A549 (cell line): ENCODE results near the gene MAEL. TPM values are rescaled to one million over a fixed set of nuclear protein-coding genes. Genes with fewer than 3 reads are reported as not detected.

Experiments used
- ATAC-seq, 2 experiments: fragments of 200-7000 bp in 1 of 2; fragments of >200 bp in 1 of 2; cut with Nextera tagmentation in 1 of 2; cut with Tn5 transposase in 1 of 2; 3 replicates each; pipeline versions ENCODE4 v1.8.0 to v1.9.1; 2018 to 2020; ENCODE audit warnings: mild to moderate bottlenecking in 1 of 2, moderate library complexity in 1 of 2
- CTCF ChIA-PET: fragments of 300-600 bp; sonication (Branson Sonifier 250); formaldehyde crosslinking; extraction: SDS; loops from one replicate; lab custom pipeline; 2021; ENCODE audit warnings: antibody characterized with exemption, inconsistent platforms; lab: Yijun Ruan, JAX
- POLR2A ChIA-PET: fragments of 350-600 bp; formaldehyde crosslinking; extraction: SDS; loops from one replicate; lab custom pipeline; 2021; ENCODE audit warnings: antibody characterized with exemption, inconsistent platforms; lab: Yijun Ruan, JAX
- DNase-seq, 2 experiments: peaks; one replicate each; pipeline versions ENCODE4 v3.0.0 to v3.0.0-alpha.2; 2011 to 2016; ENCODE audit warnings: low read depth in 1 of 2, low spot score in 1 of 2
- FAIRE-seq: peaks from 2 replicates; lab custom pipeline; 2011; peaks lifted over from hg19 to GRCh38; lab: Jason Lieb, UNC
- H3K27ac ChIP-seq, 2 experiments: fragments of >200 bp; sonication (Bioruptor Twin); formaldehyde crosslinking; 3 replicates each; pipeline ENCODE4 v1.5.1; 2016 to 2017
- H3K4me1 ChIP-seq: fragments of >200 bp; sonication (Bioruptor Twin); formaldehyde crosslinking; 3 replicates; pipeline ENCODE4 v1.6.1; 2016
- H3K4me2 ChIP-seq: fragments of >200 bp; sonication (Bioruptor Twin); formaldehyde crosslinking; 3 replicates; pipeline ENCODE4 v1.6.1; 2016
- H3K4me3 ChIP-seq: fragments of >200 bp; sonication (Bioruptor Twin); formaldehyde crosslinking; 3 replicates; pipeline ENCODE4 v1.5.1; 2016
- H3K9me3 ChIP-seq: fragments of >200 bp; sonication (Bioruptor Twin); formaldehyde crosslinking; 3 replicates; pipeline ENCODE4 v1.6.1; 2016
- BCL3 ChIP-seq: fragments of >200 bp; sonication (Bioruptor Twin); formaldehyde crosslinking; IDR thresholded peaks from 3 replicates; pipeline ENCODE4 v1.6.1; 2016
- BHLHE40 ChIP-seq: IDR thresholded peaks from 2 replicates; pipeline ENCODE4 v1.6.1; 2012; ENCODE audit warnings: low read depth, low read length, inconsistent platforms
- CTCF ChIP-seq: fragments of >200 bp; sonication (Bioruptor Twin); formaldehyde crosslinking; IDR thresholded peaks from 3 replicates; pipeline ENCODE4 v1.5.1; 2016
- E2F6 ChIP-seq: IDR thresholded peaks from 2 replicates; pipeline ENCODE4 v1.6.1; 2012; ENCODE audit warnings: low read depth, borderline replicate concordance
- EHF ChIP-seq: fragments of 250-450 bp; sonication (Bioruptor Pico); IDR thresholded peaks from 2 replicates; pipeline ENCODE4 v1.5.0; 2020; ENCODE audit warnings: mild to moderate bottlenecking
- EHMT2 ChIP-seq: fragments of 200-600 bp; sonication (generic); IDR thresholded peaks from 2 replicates; pipeline ENCODE4 v1.6.1; 2016; ENCODE audit warnings: antibody characterized with exemption, low read depth, mild to moderate bottlenecking, moderate library complexity
- FOSL2 ChIP-seq, 2 experiments: fragments of 450-650 bp in 1 of 2; fragments of >200 bp in 1 of 2; sonication (Bioruptor Twin) in 1 of 2; formaldehyde crosslinking; IDR thresholded peaks; 2 replicates each; pipeline versions ENCODE4 v1.5.0 to v1.6.1; 2016 to 2020; ENCODE audit warnings: mild to moderate bottlenecking in 1 of 2, moderate library complexity in 1 of 2
- HEYL ChIP-seq: fragments of 250-450 bp; sonication (Bioruptor Pico); IDR thresholded peaks from 2 replicates; pipeline ENCODE4 v1.8.0; 2021; ENCODE audit warnings: mild to moderate bottlenecking, moderate library complexity
- HOXB5 ChIP-seq: fragments of 250-450 bp; sonication (Bioruptor Pico); IDR thresholded peaks from 2 replicates; pipeline ENCODE4 v1.5.0; 2020; ENCODE audit warnings: mild to moderate bottlenecking, moderate library complexity
- JUNB ChIP-seq: fragments of >200 bp; sonication (Bioruptor Twin); formaldehyde crosslinking; IDR thresholded peaks from 2 replicates; pipeline ENCODE4 v1.6.1; 2016
- PHF8 ChIP-seq: fragments of 200-600 bp; sonication (generic); IDR thresholded peaks from 2 replicates; pipeline ENCODE4 v1.6.1; 2016; ENCODE audit warnings: low read depth, mild to moderate bottlenecking, antibody characterized with exemption, moderate library complexity, borderline replicate concordance
- POLR2A ChIP-seq: IDR thresholded peaks from 2 replicates; pipeline ENCODE4 v1.6.1; 2012; ENCODE audit warnings: mild to moderate bottlenecking, low read length
- RAD21 ChIP-seq, 2 experiments: fragments of >200 bp in 1 of 2; sonication (Bioruptor Twin) in 1 of 2; formaldehyde crosslinking in 1 of 2; IDR thresholded peaks in 1 of 2; conservative IDR thresholded peaks in 1 of 2; 2 replicates in 1 of 2; 3 replicates in 1 of 2; pipeline ENCODE4 v1.6.1; 2012 to 2018; ENCODE audit warnings: inconsistent platforms in 1 of 2
- RARB ChIP-seq: fragments of 250-450 bp; sonication (Bioruptor Pico); IDR thresholded peaks from 2 replicates; pipeline ENCODE4 v1.8.0; 2021; ENCODE audit warnings: mild to moderate bottlenecking, moderate library complexity
- RCOR1 ChIP-seq: fragments of 150-350 bp; IDR thresholded peaks from 2 replicates; pipeline ENCODE4 v1.6.1; 2014; ENCODE audit warnings: antibody characterized with exemption, low read length, low read depth
- RNF2 ChIP-seq: fragments of 200-600 bp; sonication (generic); IDR thresholded peaks from 2 replicates; pipeline ENCODE4 v1.6.1; 2016; ENCODE audit warnings: low read depth, mild to moderate bottlenecking, antibody characterized with exemption, moderate library complexity, borderline replicate concordance
- SMC3 ChIP-seq: fragments of >200 bp; sonication (Bioruptor Twin); formaldehyde crosslinking; IDR thresholded peaks from 3 replicates; pipeline ENCODE4 v1.6.1; 2018; ENCODE audit warnings: inconsistent platforms
- SREBF2 ChIP-seq: fragments of 450-650 bp; IDR thresholded peaks from 2 replicates; pipeline ENCODE4 v1.6.1; 2014; ENCODE audit warnings: mild to moderate bottlenecking, moderate library complexity
- TP53 ChIP-seq: fragments of 250-450 bp; sonication (Bioruptor Pico); IDR thresholded peaks from 2 replicates; pipeline ENCODE4 v1.5.0; 2021; ENCODE audit warnings: mild to moderate bottlenecking, moderate library complexity
- USF2 ChIP-seq: fragments of 450-650 bp; IDR thresholded peaks from 2 replicates; pipeline ENCODE4 v1.6.1; 2014; ENCODE audit warnings: antibody characterized with exemption
- ZFP36 ChIP-seq: fragments of 450-650 bp; IDR thresholded peaks from 2 replicates; pipeline ENCODE4 v1.6.1; 2014; ENCODE audit warnings: borderline replicate concordance; ENCODE audit not compliant: partially characterized antibody
- ZNF302 ChIP-seq: fragments of 250-450 bp; sonication (Bioruptor Pico); IDR thresholded peaks from 2 replicates; pipeline ENCODE4 v1.9.0; 2021; ENCODE audit warnings: inconsistent platforms, mild to moderate bottlenecking, moderate library complexity
- ZSCAN20 ChIP-seq: fragments of 250-450 bp; sonication (Bioruptor Pico); IDR thresholded peaks from 2 replicates; pipeline ENCODE4 v1.8.0; 2022; ENCODE audit warnings: mild to moderate bottlenecking, moderate library complexity
- WGBS: methylation state at CpG from one replicate; pipeline ENCODE4 v1.1.6; 2017; ENCODE audit errors: missing lambda C conversion rate; 5-methylcytosine and 5-hydroxymethylcytosine counted together
- polyA plus RNA-seq, 4 experiments: library from polyadenylated mRNA; depleted of rRNA in 3 of 4; stranded (reverse); fragments of >200 nt; fragmentation: RNase III in 1 of 4; extraction: RNeasy Plus Mini Kit Qiagen cat#74134 plus additional on column Dnase treatment in 1 of 4; gene quantifications; 2 replicates in 3 of 4; 3 replicates in 1 of 4; pipeline ENCODE4 v1.2.3, GENCODE V29; 2011 to 2017

Gene MAEL
- polyA plus RNA-seq, 2 of the 4 experiments (the other 2 are of a cell fraction) = not detected

GRCh38 chr1:166969074-166969677 lies 19.9 kb upstream of the MAEL start:
- no peaks in the 10 kb centered on the region for H3K4me1 ChIP-seq

GRCh38 chr1:166971252-166971651 lies 17.8 kb upstream of the MAEL start:
- TF ChIP-seq BHLHE40 = no peak
- no peak for TF ChIP-seq HEYL
- TF ChIP-seq RNF2 = no peak
- no peak for TF ChIP-seq ZNF302 (CRISPR knock-in tag)
- TF ChIP-seq RARB (CRISPR knock-in tag) = no peak
- no peak for TF ChIP-seq RAD21 (conservative IDR thresholded peaks at IDR 0.05 in 1 of 2, IDR thresholded peaks at IDR 0.05 in 1 of 2)
- TF ChIP-seq USF2 = no peak
- TF ChIP-seq JUNB = no peak
- no peak for TF ChIP-seq E2F6
- no peak for TF ChIP-seq EHMT2
- no peak for TF ChIP-seq SREBF2
- no peak for TF ChIP-seq FOSL2 (IDR thresholded peaks at IDR 0.05)
- TF ChIP-seq FOSL2 (CRISPR knock-in tag; IDR thresholded peaks at IDR 0.05) = no peak
- no peaks in the 10 kb centered on the region for H3K9me3 ChIP-seq
- no peak overlapping the region for H3K27ac ChIP-seq
- no peak overlapping the region for H3K4me2 ChIP-seq
- 3% methylated on average over 3 of the region's 3 CpGs for WGBS
- ChIA-PET POLR2A (no interaction called here), CTCF (interaction anchor here (0.9 to 1.3 kb wide), 2 partner anchors 61 to 88 kb away, joined by 3 to 5 read pairs; no protein-coding TSS in a partner anchor)
- no peak overlapping the region for H3K4me3 ChIP-seq
- peaks cover 3% of the 10 kb centered on the region; the same call in 1 of the 3 replicates for H3K4me1 ChIP-seq
- FAIRE-seq (no peak), DNase-seq (no peak), ATAC-seq (no peak)

More at GRCh38 chr1:166969074-166969677, 19.9 kb upstream of the MAEL start:
- Histone ChIP-seq H3K4me3 (no peak overlapping the region), H3K27ac (no peak overlapping the region)
- TF ChIP-seq RCOR1 (no peak), ZFP36 (no peak), ZSCAN20 (CRISPR knock-in tag) (no peak), EHF (CRISPR knock-in tag) (no peak), TP53 (no peak), HOXB5 (CRISPR knock-in tag) (no peak), POLR2A (no peak), SMC3 (no peak), CTCF (no peak), RNF2 (no peak), BCL3 (no peak), PHF8 (no peak)
- TF ChIP-seq, all 56 proteins: peak for 0
- ChIA-PET POLR2A (no interaction called here), CTCF (interaction anchor here (1.7 kb wide), 1 partner anchor 88 kb away, joined by 6 read pairs; no protein-coding TSS in a partner anchor)
- ATAC-seq (no peak), DNase-seq (no peak), FAIRE-seq (no peak)
- H3K4me2 ChIP-seq = no peak overlapping the region
- WGBS = 11% methylated on average over 5 of the region's 5 CpGs
- no peaks in the 10 kb centered on the region for H3K9me3 ChIP-seq
